Measurements from ENCODE around the gene CFAP107.

DNA sequence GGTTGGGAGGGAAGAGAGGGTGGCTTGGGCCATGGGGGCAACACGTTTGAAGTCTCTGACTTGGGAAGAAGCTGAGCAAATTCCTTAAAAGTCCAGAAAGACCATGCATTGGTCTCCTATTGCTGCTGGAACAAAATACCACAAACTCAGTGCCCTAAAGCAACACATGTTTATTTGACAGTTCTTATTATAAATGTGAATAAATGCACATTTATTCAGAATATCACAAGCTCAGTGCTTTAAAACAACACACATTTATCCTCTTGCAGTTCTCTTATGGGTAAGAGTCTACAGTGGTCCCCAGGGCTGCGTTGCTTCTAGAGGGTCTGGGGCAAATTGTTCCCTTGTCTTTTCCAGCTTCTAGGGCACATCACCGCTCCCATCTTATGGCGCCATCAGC lies 17.5 kb downstream of the CFAP107 start:
- TF ChIP-seq, protein P1, sequence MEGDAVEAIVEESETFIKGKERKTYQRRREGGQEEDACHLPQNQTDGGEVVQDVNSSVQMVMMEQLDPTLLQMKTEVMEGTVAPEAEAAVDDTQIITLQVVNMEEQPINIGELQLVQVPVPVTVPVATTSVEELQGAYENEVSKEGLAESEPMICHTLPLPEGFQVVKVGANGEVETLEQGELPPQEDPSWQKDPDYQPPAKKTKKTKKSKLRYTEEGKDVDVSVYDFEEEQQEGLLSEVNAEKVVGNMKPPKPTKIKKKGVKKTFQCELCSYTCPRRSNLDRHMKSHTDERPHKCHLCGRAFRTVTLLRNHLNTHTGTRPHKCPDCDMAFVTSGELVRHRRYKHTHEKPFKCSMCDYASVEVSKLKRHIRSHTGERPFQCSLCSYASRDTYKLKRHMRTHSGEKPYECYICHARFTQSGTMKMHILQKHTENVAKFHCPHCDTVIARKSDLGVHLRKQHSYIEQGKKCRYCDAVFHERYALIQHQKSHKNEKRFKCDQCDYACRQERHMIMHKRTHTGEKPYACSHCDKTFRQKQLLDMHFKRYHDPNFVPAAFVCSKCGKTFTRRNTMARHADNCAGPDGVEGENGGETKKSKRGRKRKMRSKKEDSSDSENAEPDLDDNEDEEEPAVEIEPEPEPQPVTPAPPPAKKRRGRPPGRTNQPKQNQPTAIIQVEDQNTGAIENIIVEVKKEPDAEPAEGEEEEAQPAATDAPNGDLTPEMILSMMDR (conservative IDR thresholded peaks at IDR 0.05; ENCODE audit: low read depth, low read length), result no peak
- TF ChIP-seq POLR2A (IDR thresholded peaks at IDR 0.05; ENCODE audit: low read depth, low read length) (no peak), MXI1 (IDR thresholded peaks at IDR 0.05; ENCODE audit: borderline replicate concordance, low read depth, low read length) (no peak), RAD21 (IDR thresholded peaks at IDR 0.05; ENCODE audit: low read length) (no peak), NFE2L2 (IDR thresholded peaks at IDR 0.05; ENCODE audit: low read depth, low read length) (no peak), CEBPB (IDR thresholded peaks at IDR 0.05; ENCODE audit: low read depth, low read length) (no peak), FOS (IDR thresholded peaks at IDR 0.05; ENCODE audit: low read depth, low read length) (no peak), RFX5 (IDR thresholded peaks at IDR 0.05; ENCODE audit: low read depth, low read length) (no peak), RCOR1 (IDR thresholded peaks at IDR 0.05; ENCODE audit: insufficient replicate concordance, low read length) (no peak), SMC3 (IDR thresholded peaks at IDR 0.05; ENCODE audit: low read depth, low read length) (no peak), MAFK (IDR thresholded peaks at IDR 0.05; ENCODE audit: low read depth, low read length) (no peak)
- TF ChIP-seq, protein P2, sequence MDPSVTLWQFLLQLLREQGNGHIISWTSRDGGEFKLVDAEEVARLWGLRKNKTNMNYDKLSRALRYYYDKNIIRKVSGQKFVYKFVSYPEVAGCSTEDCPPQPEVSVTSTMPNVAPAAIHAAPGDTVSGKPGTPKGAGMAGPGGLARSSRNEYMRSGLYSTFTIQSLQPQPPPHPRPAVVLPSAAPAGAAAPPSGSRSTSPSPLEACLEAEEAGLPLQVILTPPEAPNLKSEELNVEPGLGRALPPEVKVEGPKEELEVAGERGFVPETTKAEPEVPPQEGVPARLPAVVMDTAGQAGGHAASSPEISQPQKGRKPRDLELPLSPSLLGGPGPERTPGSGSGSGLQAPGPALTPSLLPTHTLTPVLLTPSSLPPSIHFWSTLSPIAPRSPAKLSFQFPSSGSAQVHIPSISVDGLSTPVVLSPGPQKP (IDR thresholded peaks at IDR 0.05; ENCODE audit: borderline replicate concordance, low read depth, low read length), result no peak
- TF ChIP-seq, protein P3, sequence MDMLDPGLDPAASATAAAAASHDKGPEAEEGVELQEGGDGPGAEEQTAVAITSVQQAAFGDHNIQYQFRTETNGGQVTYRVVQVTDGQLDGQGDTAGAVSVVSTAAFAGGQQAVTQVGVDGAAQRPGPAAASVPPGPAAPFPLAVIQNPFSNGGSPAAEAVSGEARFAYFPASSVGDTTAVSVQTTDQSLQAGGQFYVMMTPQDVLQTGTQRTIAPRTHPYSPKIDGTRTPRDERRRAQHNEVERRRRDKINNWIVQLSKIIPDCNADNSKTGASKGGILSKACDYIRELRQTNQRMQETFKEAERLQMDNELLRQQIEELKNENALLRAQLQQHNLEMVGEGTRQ (IDR thresholded peaks at IDR 0.05; ENCODE audit: low read depth, low read length), result no peak

Data from IMR-90 (cell line).